Measurements from ENCODE around the gene ZMAT5.

GRCh38 chr22:29758068-29758622 lies 8.7 kb downstream of the ZMAT5 start:
- TF ChIP-seq SPI1 (IDR thresholded peaks at IDR 0.05; ENCODE audit: low read depth, low read length) (no peak), TAF1 (IDR thresholded peaks at IDR 0.05; ENCODE audit: low read depth, low read length) (no peak), PAX5 (IDR thresholded peaks at IDR 0.05; ENCODE audit: insufficient read depth, low read length, severe bottlenecking) (no peak), POLR2AphosphoS5 (IDR thresholded peaks at IDR 0.05; ENCODE audit: low read depth, low read length) (no peak), POLR2A (IDR thresholded peaks at IDR 0.05; ENCODE audit: low read depth, low read length) (no peak)
